Measurements from ENCODE around the gene TRAF2. TPM values are rescaled to one million over a fixed set of nuclear protein-coding genes. Genes with fewer than 3 reads are reported as not detected.
"Not testable (repeated sequence)": the region's sequence is repeated elsewhere in the genome, so short reads cannot be mapped to it uniquely, and the experiment has no call there.

The TRAF2 gene
- total RNA-seq, 1 donor from 2014 or later: 14.7 TPM

DNA sequence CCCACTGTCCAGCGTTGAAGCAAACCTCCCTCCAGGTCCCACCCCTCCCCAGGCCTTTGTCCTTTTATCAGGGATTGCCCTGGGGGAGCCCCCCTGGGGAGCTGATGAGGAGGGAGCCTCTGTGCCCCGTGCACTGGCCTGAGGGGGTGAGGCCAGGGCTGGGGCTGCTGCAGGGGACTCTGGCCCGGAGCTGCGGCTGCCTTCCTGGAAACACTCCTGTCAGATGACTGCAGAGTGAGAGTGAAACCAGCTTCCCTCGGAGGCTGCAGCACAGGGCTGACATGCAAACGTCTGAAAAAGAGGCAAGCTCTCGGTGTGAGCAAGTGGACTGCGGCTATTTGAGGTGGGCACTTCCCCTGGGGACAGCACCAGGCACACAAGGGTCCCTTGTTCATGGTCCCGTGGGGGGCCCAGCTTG lies 4.6 kb upstream of the TRAF2 start:
- peak; percentile 44 to 72 for DNase-seq (ENCODE audit: low read depth in 2 of 2)

DNA sequence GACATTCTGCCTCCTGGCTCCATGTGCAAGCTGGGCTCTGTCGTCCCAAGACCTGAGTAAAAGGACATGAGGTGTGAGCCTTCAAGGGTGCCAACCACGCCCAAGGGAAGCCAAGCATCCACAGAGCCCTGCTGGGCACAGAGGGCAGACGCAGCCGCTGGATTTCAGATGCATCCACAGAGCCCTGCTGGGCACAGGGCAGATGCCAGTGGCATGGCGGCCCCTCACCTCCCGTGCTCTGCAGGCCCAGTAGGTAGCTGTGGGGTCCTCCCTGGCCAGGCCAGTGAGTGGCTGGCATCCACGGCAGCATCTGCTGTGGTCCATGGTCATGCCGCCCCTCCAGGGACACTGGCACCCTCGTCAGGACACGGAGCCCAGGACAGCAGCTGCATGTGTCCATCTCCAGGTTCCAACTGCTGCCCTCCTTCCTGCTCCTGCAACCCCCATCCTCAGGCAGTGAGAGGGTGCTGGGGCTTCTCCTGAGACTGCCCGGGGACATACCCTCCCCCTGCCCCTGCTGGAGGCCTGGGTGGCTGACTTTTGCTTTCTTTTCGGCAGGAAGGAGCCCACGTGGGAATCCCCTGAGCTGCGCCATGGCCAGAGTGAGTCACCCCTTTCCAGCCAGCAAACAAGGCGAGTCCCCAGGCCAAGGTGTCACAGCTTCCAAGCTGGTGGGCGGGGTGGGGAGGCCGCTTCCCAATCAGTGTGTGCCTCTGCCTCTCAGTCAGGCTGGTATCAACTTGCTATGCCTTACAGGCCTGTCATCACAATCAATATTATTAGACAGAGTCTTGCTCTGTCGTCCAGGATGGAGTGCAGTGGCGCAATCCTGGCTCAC lies 4.0 kb upstream of the TRAF2 start:
- DNase-seq (ENCODE audit: low read depth in 2 of 2): peak; percentile 90 to 91

DNA sequence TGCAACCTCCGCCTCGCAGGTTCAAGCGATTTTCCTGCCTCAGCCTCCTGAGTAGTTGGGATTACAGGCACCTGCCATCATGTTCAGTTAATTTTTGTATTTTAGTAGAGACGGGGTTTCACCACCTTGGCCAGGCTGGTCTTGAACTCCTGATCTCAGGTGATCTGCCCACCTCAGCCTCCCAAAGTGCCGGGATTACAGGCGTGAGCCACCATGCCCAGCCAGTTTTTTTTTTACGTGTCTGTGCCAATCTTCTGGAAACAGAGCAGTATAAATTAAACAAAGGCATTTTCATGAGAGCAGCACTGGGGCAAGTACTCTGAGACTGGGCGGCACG lies 3.4 kb upstream of the TRAF2 start:
- DNase-seq (ENCODE audit: low read depth in 2 of 2): not testable (repeated sequence)

DNA sequence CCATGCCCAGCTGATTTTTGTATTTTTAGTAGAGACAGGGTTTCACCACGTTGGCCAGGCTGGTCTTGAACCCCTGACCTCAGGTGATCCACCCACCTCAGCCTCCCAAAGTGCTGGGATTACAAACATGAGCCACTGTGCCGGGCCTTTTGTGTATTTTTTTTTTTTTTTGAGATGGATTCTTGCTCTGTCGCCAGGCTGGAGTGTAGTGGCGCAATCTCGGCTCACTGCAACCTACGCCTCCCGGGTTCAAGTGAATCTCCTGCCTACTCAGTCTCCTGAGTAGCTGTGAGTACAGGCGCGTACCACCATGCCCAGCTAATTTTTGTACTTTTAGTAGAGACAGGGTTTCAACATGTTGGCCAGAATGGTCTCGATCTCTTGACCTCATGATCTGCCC lies 2.6 kb upstream of the TRAF2 start:
- not testable (repeated sequence) for DNase-seq (ENCODE audit: low read depth in 2 of 2)

DNA sequence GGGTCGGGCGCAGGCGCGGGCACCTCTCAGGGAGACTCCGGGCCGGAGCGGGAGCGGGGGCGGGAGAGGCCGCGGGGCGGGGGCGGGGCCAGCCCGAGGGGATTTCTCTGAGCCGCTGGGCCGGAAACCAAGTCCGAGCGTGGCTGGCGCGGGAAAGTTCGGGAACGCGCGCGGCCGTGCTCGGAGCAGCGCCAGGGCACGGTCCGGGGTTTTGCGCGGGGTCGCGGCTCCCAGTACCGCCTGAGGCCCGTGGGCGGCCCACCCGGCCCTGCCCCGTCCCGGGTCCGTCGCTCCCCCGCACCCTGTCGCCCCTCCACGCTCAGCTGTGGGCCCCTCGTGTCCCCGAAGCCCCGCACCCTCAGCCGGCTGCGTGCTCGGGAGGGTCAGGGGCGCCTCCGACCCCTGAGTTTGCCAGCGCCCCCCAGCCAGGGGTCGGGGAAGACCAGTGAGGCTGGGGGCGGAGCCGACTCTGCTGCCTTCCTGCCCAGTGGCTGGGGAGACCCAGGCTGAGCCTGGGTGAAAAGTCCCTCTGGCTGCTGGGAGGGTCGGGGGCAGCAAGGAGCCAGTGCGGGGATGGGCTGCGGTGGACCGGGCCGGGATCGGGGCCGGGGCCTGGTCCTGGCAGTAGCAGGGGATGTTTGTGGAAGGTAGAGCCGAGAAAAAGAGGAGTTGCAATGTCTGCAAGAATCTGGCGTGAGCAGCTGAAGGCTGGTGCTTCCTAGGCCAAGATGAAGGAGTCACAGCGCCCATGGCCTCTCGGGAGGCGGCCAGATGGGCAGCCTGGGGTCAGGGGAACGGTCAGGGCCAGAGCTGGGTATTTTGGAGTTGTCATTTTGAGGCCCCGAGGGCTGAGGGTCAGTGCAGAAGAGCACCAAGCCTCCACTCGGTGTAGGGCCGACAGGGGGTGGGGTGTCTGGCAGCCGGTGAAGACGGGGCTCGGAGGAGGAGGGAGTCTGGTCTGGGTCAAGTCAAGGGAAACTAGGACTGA lies 588 bp downstream of the TRAF2 start:
- peak; percentile 29 to 46 for DNase-seq (ENCODE audit: low read depth in 2 of 2)

DNA sequence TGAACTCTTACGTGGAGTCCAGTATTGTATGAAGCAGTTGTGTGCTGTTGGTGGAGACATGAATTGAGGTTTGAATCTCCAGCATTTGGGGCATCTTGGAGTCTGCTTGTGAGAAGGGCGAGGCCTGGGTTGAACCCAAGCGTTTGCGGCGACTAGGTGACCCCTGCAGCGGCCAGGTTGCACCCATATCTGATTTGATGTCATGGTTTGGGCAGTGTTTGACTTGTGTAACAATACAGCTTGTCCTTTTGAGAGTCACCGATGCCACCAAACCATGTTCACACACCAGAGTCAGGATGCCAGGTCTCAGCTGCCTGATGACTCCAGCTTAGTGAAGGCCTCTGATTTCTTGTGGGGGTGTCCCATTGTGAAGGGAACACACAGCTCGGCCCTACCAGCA lies 2.1 kb downstream of the TRAF2 start:
- no peak for DNase-seq (ENCODE audit: low read depth in 2 of 2)

DNA sequence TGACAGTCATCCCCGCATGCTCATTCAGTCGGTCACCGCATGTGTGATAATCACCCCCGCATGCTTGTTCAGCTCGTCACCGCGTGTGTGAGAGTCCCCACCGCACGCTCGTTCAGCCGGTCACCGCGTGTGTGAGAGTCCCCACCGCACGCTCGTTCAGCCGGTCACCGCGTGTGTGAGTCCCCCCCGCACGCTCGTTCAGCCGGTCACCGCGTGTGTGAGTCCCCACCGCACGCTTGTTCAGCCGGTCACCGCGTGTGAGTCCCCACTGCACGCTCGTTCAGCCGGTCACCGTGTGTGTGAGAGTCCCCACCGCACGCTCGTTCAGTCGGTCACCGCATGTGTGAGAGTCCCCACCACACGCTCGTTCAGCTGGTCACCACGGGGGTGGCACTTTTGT lies 3.5 kb downstream of the TRAF2 start:
- DNase-seq (ENCODE audit: low read depth in 2 of 2): no peak

DNA sequence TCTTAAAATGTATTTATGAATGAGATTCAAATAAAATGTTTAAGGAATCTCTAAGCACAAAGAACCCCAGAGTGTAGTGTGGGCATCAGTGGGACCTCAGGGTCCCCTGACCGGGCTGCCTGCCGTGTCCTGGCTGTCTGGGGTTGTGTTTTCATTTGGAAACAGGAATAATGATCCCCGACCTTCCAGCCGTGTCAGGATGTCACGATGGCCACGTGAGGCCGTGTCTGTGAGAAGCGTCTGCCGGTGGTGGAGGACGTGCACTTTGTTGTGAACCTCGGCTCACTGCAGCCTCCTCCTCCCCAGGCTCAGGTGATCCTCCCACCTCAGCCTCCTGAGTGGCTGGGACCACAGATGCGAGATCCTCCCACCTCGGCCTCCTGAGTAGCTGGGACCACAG lies 4.3 kb downstream of the TRAF2 start:
- DNase-seq (ENCODE audit: low read depth in 2 of 2): peak in 1 of 2 donors; percentile 53

DNA sequence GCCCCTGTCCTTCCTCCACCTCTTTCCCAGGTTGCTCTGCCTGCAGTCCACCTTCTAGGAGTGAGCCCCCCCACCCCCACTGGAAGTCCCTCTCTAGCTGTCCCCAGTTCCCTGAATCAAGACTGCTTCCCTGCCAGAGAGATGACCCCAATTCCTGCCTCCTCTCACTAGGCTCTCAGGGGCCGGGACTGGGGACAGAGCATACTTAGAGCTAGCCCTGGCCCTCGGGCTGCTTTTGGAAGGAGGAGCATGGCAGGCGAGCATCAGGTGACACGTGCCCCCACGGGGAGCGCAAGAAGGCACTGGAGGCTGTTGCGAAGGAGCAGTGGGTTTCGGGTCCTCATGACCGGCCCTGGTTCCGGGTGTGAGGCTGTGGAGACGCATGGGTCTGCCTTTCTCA lies 9.7 kb downstream of the TRAF2 start:
- no peak for DNase-seq (ENCODE audit: low read depth in 2 of 2)

DNA sequence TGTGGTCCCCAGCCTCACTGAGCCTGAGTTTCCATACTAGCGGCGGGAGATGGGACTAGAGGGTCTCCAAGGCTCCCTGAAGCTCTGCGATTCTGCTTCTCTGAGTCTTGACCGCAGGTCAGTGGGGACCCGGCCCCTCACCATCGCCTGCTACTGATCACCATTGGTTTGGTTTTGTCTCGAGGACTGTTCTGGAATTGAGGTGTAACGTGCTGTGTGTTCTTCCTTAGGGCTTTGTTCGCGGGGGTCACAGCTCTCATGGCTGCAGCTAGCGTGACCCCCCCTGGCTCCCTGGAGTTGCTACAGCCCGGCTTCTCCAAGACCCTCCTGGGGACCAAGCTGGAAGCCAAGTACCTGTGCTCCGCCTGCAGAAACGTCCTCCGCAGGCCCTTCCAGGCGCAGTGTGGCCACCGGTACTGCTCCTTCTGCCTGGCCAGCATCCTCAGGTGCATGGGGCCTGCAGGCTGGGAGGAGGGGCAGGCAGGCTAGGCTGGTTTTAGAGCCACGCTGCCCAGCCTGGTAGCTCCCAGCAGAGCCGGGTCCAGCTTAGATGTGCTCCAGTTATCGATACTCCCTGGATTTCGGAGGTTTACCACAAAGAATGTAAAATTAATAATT lies 12.3 kb downstream of the TRAF2 start:
- DNase-seq (ENCODE audit: low read depth in 2 of 2): no peak

DNA sequence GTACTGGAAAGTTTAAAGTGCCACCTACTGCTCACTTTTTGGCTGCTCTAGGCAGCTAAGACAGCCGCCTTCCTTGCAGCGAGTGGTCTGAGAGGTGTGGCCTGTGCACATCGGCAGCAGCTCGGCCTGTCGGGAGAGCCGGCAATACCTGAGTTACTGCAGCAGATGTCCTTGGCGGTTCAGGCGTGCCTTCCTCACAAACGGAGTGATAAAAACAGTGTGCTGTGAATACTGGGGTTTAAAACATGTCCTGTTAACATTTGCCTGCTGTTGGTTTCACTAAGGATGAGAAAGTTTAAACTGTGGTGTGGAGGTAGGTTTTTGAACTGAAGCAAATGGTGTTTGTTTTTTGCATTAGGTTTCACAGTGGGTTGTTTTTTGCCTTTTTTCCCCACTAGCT lies 12.9 kb downstream of the TRAF2 start:
- DNase-seq (ENCODE audit: low read depth in 2 of 2): no peak

DNA sequence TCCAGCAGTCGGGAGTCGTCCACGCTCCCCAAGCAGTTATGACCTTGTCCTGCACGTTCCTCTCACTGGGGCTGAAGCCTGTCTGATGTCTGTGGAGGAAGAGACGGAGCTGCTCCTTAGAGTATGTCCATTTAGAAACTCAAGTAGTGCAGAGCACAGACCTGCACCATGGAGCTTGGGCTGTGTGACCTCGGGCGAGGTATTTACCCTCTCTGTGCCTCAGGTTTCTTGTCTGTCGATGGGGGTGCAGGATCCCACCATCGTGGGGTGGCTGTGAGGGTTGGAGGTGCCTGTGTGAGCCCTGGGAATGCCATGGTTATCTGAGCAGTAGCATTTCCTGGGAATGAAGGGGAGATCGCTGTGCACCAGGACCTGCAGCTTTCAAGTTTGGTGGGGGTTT lies 14.2 kb downstream of the TRAF2 start:
- no peak for DNase-seq (ENCODE audit: low read depth in 2 of 2)

DNA sequence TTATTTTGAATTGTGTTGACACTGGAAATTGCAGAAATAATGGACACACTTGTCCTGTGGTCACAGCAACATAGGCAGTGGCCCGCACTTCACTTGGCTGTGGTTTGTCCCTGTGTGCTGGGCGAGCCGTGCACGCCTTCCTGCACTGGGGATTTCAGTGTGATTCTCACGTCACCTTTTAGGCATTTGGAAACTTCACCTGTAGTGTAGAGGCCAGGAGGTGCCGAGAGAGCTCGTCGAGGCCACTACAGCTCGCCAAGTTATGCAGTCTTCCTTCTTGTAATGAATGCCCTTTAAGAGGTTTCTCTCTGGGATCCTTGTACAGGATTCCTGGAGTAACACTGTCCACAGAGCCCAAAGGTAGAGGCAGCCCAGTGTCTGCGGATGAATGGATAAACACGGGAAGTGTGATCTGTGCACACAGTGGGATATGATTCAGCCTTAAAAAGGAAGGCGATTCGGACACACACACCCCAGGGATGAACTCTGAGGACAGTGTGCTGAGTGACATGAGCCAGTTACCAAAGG lies 14.7 kb downstream of the TRAF2 start:
- DNase-seq (ENCODE audit: low read depth in 2 of 2): peak; percentile 14 to 92

DNA sequence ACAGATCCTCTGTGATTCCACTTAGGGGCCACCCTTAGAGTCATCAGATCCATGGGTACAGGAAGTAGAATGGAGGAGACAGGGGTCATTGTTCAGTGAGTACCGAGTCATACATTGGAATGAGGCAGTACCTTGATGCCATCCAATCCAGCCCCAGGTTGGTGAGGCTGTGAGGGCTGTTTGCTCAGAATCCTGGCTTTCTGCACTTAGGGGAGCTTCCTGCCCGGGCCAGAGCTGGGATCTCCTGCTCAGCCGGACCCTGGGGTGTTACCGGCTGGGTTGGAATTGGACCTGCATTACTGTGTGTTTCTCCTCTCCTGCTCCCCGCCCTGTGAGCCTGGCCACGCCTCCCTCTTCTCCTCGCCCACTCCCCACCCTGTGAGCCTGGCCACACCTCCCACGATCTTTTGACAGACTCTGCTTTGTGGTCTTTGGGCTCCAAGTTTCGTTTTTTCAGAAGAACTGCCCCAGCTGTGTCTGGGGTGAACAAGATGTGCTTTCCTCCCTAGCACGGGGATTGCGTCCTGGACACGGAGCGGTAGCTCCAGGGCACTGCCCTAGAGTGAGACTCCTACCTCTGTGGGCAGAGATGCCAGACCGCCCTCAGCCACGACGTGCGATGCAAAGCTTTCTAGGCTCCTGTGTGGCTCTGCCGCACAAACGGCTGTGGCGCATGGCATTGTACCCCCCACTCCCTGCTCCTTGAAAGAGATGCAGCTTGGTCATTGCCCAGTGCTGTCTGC lies 15.4 kb downstream of the TRAF2 start:
- DNase-seq (ENCODE audit: low read depth in 2 of 2): peak in 1 of 2 donors; percentile 65

DNA sequence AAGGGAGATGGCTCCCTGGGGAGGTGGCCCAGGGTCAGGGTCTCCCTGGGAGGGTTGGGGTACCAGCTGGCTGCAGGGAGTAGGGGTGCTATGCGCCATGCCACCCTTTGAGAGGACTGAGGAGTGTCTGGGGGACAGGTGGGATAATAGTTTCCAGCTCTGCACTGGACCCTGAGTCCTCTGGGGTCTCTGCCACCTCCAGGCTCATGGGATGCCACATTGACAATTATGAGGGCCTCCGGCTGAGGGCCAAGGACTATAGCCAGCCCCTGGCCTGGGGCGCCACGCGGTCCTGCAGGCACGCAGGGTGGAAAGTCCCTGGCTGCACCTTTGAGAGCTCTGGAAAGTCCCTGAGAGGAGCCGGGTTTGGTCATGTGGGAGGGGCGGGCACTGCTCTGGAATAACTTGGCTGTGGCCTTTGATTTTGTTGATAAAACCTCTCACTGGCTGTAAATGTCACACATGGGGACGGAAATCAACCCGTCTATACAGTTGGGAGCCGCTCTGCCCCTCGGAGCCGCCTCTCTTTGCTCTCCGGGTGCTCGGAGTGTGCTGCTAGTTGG lies 16.0 kb downstream of the TRAF2 start:
- DNase-seq (ENCODE audit: low read depth in 2 of 2): peak; percentile 91 to 93

DNA sequence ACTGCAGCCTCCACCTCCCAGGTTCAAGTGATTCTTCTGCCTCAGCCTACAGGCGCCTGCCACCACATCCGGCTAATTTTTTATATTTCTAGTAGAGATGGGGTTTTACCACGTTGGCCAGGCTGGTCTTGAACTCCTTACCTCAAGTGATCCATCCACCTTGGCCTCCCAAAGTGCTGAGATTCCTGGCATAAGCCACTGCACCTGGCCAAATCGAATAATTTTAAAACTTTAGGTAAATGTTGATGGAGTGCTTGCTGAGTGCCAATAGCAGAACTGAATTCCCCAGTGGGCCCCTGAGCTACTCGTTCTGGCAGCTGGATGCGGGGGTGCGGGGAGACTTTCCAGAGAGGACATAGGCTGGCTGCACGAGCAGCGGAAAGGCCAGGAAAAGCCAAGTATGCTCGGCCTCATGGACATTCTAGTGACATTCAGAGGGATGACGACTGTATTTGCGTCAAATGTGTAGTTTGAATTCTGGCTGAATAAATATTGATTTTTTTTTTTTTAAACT lies 16.8 kb downstream of the TRAF2 start:
- peak in 1 of 2 donors; percentile 88 for DNase-seq (ENCODE audit: low read depth in 2 of 2)

DNA sequence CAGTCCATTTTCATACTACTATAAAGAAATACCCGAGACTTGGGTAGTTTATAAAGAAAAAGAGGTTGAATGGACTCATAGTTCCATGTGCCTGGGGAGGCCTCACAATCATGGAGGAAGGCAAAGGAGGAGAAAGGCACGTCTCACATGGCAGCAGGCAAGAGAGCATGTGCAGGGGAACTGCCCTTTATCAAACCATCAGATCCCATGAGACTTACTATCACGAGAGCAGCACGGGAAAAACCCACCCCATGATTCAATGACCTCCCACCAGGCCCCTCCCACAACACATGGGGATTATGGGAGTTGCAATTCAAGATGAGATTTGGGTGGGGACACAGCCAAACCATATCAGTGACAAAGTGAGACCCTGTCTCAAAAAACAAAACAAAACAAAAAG lies 19.9 kb downstream of the TRAF2 start:
- no peak for DNase-seq (ENCODE audit: low read depth in 2 of 2)

DNA sequence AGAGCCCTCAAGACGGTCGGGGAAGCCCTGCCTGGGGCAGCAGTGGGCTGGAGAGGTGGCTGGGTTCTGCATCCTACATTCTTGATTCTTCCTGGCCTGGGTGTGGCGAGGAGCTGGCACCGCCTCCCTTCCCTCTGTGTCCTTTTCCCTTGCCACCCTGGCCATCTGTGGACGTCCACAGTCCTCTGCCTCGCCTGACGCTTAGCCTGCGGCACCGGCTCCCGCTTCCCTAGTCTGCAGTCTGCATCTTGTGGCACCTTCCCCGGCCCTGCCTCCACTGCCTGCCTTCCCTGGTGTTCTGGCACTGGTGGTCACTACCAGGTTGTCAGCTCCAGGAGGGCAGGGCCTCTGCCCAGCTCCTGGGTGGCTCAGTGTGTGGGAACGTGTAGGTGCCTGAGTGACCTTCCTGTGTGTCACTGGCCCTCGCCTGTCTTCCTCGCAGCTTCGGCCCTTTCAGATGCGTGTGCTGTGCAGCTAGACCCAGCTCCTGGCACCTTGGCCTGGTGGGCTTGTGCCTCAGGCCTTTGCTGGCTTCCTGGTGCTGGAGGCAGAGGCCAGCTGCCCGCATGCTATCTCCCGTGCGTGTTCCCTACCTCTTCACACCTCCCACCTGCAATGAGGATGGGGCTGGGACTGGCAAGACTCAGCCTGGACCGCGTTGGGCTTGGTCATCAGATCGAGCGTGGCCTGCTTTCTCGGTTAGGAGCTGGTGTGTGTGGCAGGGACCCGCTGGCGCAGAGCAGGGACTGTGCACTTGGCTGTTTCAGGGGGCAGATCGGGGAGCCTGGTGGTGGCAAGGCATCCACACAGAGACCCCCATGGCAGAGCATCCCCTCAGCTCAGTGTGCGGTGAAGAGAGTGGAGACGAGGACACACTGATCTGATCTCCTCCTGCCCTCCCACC lies 20.9 kb downstream of the TRAF2 start:
- DNase-seq (ENCODE audit: low read depth in 2 of 2): no peak

DNA sequence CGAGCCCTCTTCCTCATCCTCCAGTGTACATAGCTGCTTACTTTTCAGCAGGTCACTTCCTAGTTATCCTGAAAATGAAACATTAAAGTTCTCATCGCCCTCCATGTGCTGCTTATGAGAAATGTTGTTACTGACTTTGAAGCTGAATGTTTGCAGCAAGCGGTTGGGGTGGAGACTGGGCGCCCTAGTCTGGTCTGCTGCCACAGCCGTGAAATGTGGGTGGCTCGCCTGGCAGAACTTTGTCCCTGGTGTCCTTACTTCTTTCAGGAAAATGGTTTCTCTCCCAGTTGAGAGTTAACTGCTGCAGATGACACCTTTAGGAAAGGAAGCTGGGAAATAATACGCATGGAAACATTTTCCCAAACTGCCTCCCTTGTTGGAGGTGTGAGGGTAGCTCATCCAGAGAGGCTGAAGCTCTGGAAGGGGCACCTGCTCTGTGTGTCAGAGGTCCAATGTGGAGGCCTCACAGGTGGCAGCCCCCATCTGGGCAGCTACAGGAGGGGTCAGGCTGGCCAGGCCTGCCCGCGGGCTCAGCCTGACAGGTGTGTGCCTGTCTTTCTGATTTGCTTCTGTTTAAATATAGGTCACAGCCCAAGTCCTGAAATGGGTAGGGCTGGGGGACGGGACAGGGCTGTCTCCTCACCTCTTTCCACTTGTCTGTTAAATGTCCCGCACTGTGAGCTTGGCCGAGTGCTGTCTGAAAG lies 24.0 kb downstream of the TRAF2 start:
- no peak for DNase-seq (ENCODE audit: low read depth in 2 of 2)
